Common myeloid progenitor, CD34-positive (primary cell): ENCODE results near the gene PTS.

ENCODE experiments used
- CTCF ChIA-PET: fragments of 350-600 bp; sonication (Branson Sonifier 250); formaldehyde crosslinking; loops from one replicate; lab custom pipeline; 2021; ENCODE audit warnings: antibody characterized with exemption; lab: Charles Lee
- POLR2A ChIA-PET: fragments of 350-600 bp; sonication (Branson Sonifier 250); formaldehyde crosslinking; loops from one replicate; lab custom pipeline; 2021; ENCODE audit warnings: antibody characterized with exemption; lab: Charles Lee
- DNase-seq, 3 donors: peaks; one replicate each; pipeline versions ENCODE4 v3.0.0 to v3.0.0-alpha.2; 2013
- H3K27ac ChIP-seq, 2 experiments: 1 replicate in 1 of 2; 2 replicates in 1 of 2; pipeline ENCODE4 v1.7.0; 2013; ENCODE audit warnings: inconsistent platforms in 2 of 2, low read length in 2 of 2, mild to moderate bottlenecking in 2 of 2, low read depth in 1 of 2, moderate library complexity in 1 of 2; ENCODE audit not compliant: severe bottlenecking in 2 of 2, insufficient read depth in 1 of 2, poor library complexity in 1 of 2
- H3K27me3 ChIP-seq, 5 experiments: replicated peaks in 2 of 5; 1 replicate in 3 of 5; 2 replicates in 2 of 5; pipeline versions ENCODE4 v1.6.1 to v1.7.0; 2013; ENCODE audit warnings: low read length in 4 of 5, mild to moderate bottlenecking in 2 of 5, moderate library complexity in 2 of 5, inconsistent platforms in 1 of 5; ENCODE audit not compliant: insufficient read depth in 5 of 5, control insufficient read depth in 4 of 5
- H3K36me3 ChIP-seq, 4 experiments: 1 replicate in 2 of 4; 2 replicates in 2 of 4; pipeline versions ENCODE4 v1.6.1 to v1.7.0; 2013; ENCODE audit warnings: low read length in 3 of 4, control low read depth in 1 of 4, mild to moderate bottlenecking in 1 of 4; ENCODE audit not compliant: control insufficient read depth in 4 of 4, insufficient read depth in 4 of 4
- H3K4me1 ChIP-seq, 4 experiments: 1 replicate in 3 of 4; 2 replicates in 1 of 4; pipeline versions ENCODE4 v1.6.1 to v1.7.1; 2013; ENCODE audit warnings: low read length in 3 of 4, mild to moderate bottlenecking in 3 of 4, control low read depth in 1 of 4, inconsistent platforms in 1 of 4, moderate library complexity in 1 of 4; ENCODE audit not compliant: control insufficient read depth in 4 of 4, insufficient read depth in 4 of 4; ENCODE audit errors: control extremely low read depth in 1 of 4
- H3K4me3 ChIP-seq, 7 experiments: 1 replicate in 4 of 7; 2 replicates in 3 of 7; pipeline versions ENCODE4 v1.5.1 to v1.7.0; 2013; ENCODE audit warnings: mild to moderate bottlenecking in 7 of 7, low read length in 6 of 7, moderate library complexity in 6 of 7, inconsistent platforms in 2 of 7, low read depth in 2 of 7, control low read depth in 1 of 7; ENCODE audit not compliant: insufficient read depth in 4 of 7, control insufficient read depth in 1 of 7; ENCODE audit errors: extremely low read depth in 1 of 7
- H3K9me3 ChIP-seq, 5 experiments: 1 replicate in 4 of 5; 2 replicates in 1 of 5; pipeline versions ENCODE4 v1.6.1 to v1.7.1; 2013; ENCODE audit warnings: low read length in 4 of 5, mild to moderate bottlenecking in 2 of 5, inconsistent platforms in 1 of 5, low read depth in 1 of 5, moderate library complexity in 1 of 5; ENCODE audit not compliant: control insufficient read depth in 4 of 5, insufficient read depth in 2 of 5; ENCODE audit errors: control extremely low read depth in 1 of 5
- WGBS: methylation state at CpG from one replicate; pipeline ENCODE4 v1.1.5; 2013; ENCODE audit not compliant: insufficient coverage; 5-methylcytosine and 5-hydroxymethylcytosine counted together

PTS gene

GRCh38 chr11:112277941-112278340, 51.7 kb downstream of the PTS start:
- no peak overlapping the region for H3K4me3 ChIP-seq
- peaks cover 0 to 27% (median 19%) of the 10 kb centered on the region in 4 experiments for H3K4me1 ChIP-seq

GRCh38 chr11:112278803-112279202, 52.6 kb downstream of the PTS start:
- Histone ChIP-seq H3K27ac (no peak overlapping the region), H3K9me3 (no peaks in the 10 kb centered on the region), H3K36me3 (no peaks in the 10 kb centered on the region), H3K4me3 (no peak overlapping the region), H3K27me3 (no peaks in the 10 kb centered on the region), H3K4me1 (peaks cover 0 to 27% (median 19%) of the 10 kb centered on the region in 4 experiments)
- CTCF ChIA-PET, result interaction anchor here (0.6 to 11.8 kb wide), 6 partner anchors 8 to 842 kb away, joined by 3 to 246 read pairs (median 7); partner anchors contain the start of gene PTS
- POLR2A ChIA-PET, result no interaction called here
- no peak for DNase-seq
- 87% methylated on average over 3 of the region's 3 CpGs for WGBS

More at GRCh38 chr11:112277941-112278340, 51.7 kb downstream of the PTS start:
- POLR2A ChIA-PET, result interaction anchor here (0.7 kb wide), 1 partner anchor 52 kb away, joined by 3 read pairs; no protein-coding TSS in a partner anchor
- no peaks in the 10 kb centered on the region for H3K36me3 ChIP-seq
- H3K9me3 ChIP-seq, result no peaks in the 10 kb centered on the region
- no peak for DNase-seq
- CTCF ChIA-PET, result interaction anchor here (0.6 to 11.8 kb wide), 4 partner anchors 56 to 1482 kb away, joined by 5 to 246 read pairs (median 6); partner anchors contain the start of gene PTS
- no peaks in the 10 kb centered on the region for H3K27me3 ChIP-seq
- no peak overlapping the region for H3K27ac ChIP-seq

GRCh38 chr11:112279901-112280267, 53.7 kb downstream of the PTS start:
- H3K4me1 ChIP-seq, result peaks cover 0 to 30% (median 19%) of the 10 kb centered on the region in 4 experiments
- 0% methylated on average over 15 of the region's 15 CpGs for WGBS
- H3K4me3 ChIP-seq, result peak overlapping the region; percentile 32 to 91 (median 72)
- ChIA-PET CTCF (interaction anchor here (0.6 to 11.8 kb wide), 27 partner anchors 9 to 1010 kb away, joined by 3 to 246 read pairs (median 5); partner anchors contain the start of genes PTS and TIMM8B), POLR2A (interaction anchor here (0.6 to 1.0 kb wide), 2 partner anchors 57 to 175 kb away, joined by 3 to 4 read pairs; no protein-coding TSS in a partner anchor)
- no peaks in the 10 kb centered on the region for H3K27me3 ChIP-seq
- H3K36me3 ChIP-seq, result no peaks in the 10 kb centered on the region
- peak; percentile 74 to 86 (median 84) for DNase-seq
- no peaks in the 10 kb centered on the region for H3K9me3 ChIP-seq
- no peak overlapping the region for H3K27ac ChIP-seq

- Histone ChIP-seq H3K27me3 (no peaks in the 10 kb centered on the region), H3K36me3 (no peaks in the 10 kb centered on the region), H3K27ac (no peak overlapping the region), H3K9me3 (no peaks in the 10 kb centered on the region), H3K4me3 (peak overlapping the region; percentile 32 to 91 (median 72)), H3K4me1 (peaks cover 0 to 36% (median 19%) of the 10 kb centered on the region in 4 experiments)
- peak; percentile 89 to 92 (median 91) for DNase-seq
- 0% methylated on average over 15 of the region's 18 CpGs for WGBS
- POLR2A ChIA-PET, result interaction anchor here (0.6 to 1.0 kb wide), 2 partner anchors 58 to 175 kb away, joined by 3 to 4 read pairs; no protein-coding TSS in a partner anchor
- CTCF ChIA-PET, result interaction anchor here (0.6 to 11.8 kb wide), 31 partner anchors 8 to 1009 kb away, joined by 3 to 246 read pairs (median 4); partner anchors contain the start of genes BCO2, PTS and TIMM8B
These were observed 54.3 kb downstream of the PTS start for GRCh38 chr11:112280268-112281126.

- WGBS, result 0% methylated on average over 4 of the region's 4 CpGs
- Histone ChIP-seq H3K4me3 (peak overlapping the region in 2 of 7 experiments; percentile 36 to 52), H3K4me1 (peaks cover 0 to 39% (median 19%) of the 10 kb centered on the region in 4 experiments), H3K9me3 (no peaks in the 10 kb centered on the region), H3K27ac (no peak overlapping the region), H3K36me3 (no peaks in the 10 kb centered on the region), H3K27me3 (no peaks in the 10 kb centered on the region)
- POLR2A ChIA-PET, result interaction anchor here (0.6 kb wide), 1 partner anchor 1513 kb away, joined by 3 read pairs; no protein-coding TSS in a partner anchor
- CTCF ChIA-PET, result interaction anchor here (0.7 to 11.8 kb wide), 15 partner anchors 7 to 1008 kb away, joined by 3 to 246 read pairs (median 5); partner anchors contain the start of genes BCO2, PLET1 and PTS
- DNase-seq, result peak; percentile 14 to 67 (median 64)
These were observed 55.5 kb downstream of the PTS start for GRCh38 chr11:112281726-112282125.
